HL-60 (cell line): ENCODE measurements around the gene ARHGAP24.

ENCODE experiments used
- DNase-seq, 2 experiments: peaks; one replicate each; pipeline ENCODE4 v3.0.0-alpha.2; 2010 to 2020; ENCODE audit warnings: low read depth in 1 of 2, low spot score in 1 of 2
- H3K27ac ChIP-seq: fragments of 250-450 bp; sonication (Bioruptor Pico); replicated peaks from 2 replicates; pipeline ENCODE4 v1.5.1; 2020; ENCODE audit warnings: mild to moderate bottlenecking, moderate library complexity
- H3K27me3 ChIP-seq: fragments of 250-450 bp; sonication (Bioruptor Pico); 2 replicates; pipeline ENCODE4 v1.5.1; 2021; ENCODE audit warnings: mild to moderate bottlenecking, moderate library complexity; ENCODE audit not compliant: insufficient read depth, poor library complexity, severe bottlenecking
- H3K4me3 ChIP-seq: replicated peaks from 2 replicates; pipeline ENCODE4 v1.5.1; 2011; ENCODE audit warnings: mild to moderate bottlenecking, control low read depth, low read length; ENCODE audit not compliant: insufficient read depth
- CTCF ChIP-seq: IDR thresholded peaks from one replicate; pipeline ENCODE4 v1.5.1; 2011; ENCODE audit warnings: low read length, control low read depth, inconsistent platforms; ENCODE audit not compliant: insufficient read depth
- GABPA ChIP-seq: IDR thresholded peaks from 2 replicates; pipeline ENCODE4 v1.6.1; 2012; ENCODE audit warnings: low read depth
- POLR2AphosphoS5 ChIP-seq: IDR thresholded peaks from 2 replicates; pipeline ENCODE4 v1.6.1; 2012; ENCODE audit warnings: low read depth
- REST ChIP-seq: IDR thresholded peaks from 2 replicates; pipeline ENCODE4 v1.6.1; 2012; ENCODE audit warnings: low read depth; ENCODE audit not compliant: insufficient replicate concordance
- SPI1 ChIP-seq: IDR thresholded peaks from 2 replicates; pipeline ENCODE4 v1.6.1; 2012; ENCODE audit warnings: low read depth, mild to moderate bottlenecking, borderline replicate concordance

Gene ARHGAP24

GRCh38 chr4:85951099-85951498 is 476.1 kb downstream of the ARHGAP24 start:
- DNase-seq, result no peak
- TF ChIP-seq REST, result no peak
- TF ChIP-seq POLR2AphosphoS5, result no peak
- H3K27me3 ChIP-seq, result no peaks in the 10 kb centered on the region
- no peak overlapping the region for H3K4me3 ChIP-seq
- no peak overlapping the region for H3K27ac ChIP-seq

- TF ChIP-seq REST (no peak), SPI1 (no peak), GABPA (no peak), CTCF (no peak), POLR2AphosphoS5 (no peak)
- Histone ChIP-seq H3K27ac (no peak overlapping the region), H3K27me3 (no peaks in the 10 kb centered on the region), H3K4me3 (no peak overlapping the region)
- DNase-seq, result no peak
These were observed 477.6 kb downstream of the ARHGAP24 start for GRCh38 chr4:85952528-85952927.

- no peak for TF ChIP-seq GABPA
- TF ChIP-seq POLR2AphosphoS5, result no peak
- TF ChIP-seq SPI1, result no peak
- no peak for TF ChIP-seq CTCF
- no peak for TF ChIP-seq REST
- DNase-seq, result no peak
- H3K4me3 ChIP-seq, result no peak overlapping the region
These were observed 478.2 kb downstream of the ARHGAP24 start for GRCh38 chr4:85952972-85953650.

More at GRCh38 chr4:85952972-85953650, 478.2 kb downstream of the ARHGAP24 start:
- H3K27ac ChIP-seq, result no peak overlapping the region
- no peaks in the 10 kb centered on the region for H3K27me3 ChIP-seq
